GM21423 (cell line): ENCODE measurements around the gene NINL.
"Not testable (repeated sequence)": the region's sequence is repeated elsewhere in the genome, so short reads cannot be mapped to it uniquely, and the experiment has no call there.

ENCODE experiments used
- ATAC-seq: cut with Tn5 transposase; IDR thresholded peaks from one replicate; pipeline ENCODE4 v1.9.1; 2021; ENCODE audit warnings: mild to moderate bottlenecking, moderate library complexity; ENCODE audit not compliant: unreplicated experiment

NINL gene

GRCh38 chr20:25561771-25562170 lies 23.6 kb downstream of the NINL start:
- not testable (repeated sequence) for ATAC-seq

- ATAC-seq, result no peak
Measured at GRCh38 chr20:25553819-25554296, 31.5 kb downstream of the NINL start.

GRCh38 chr20:25552977-25553376 lies 32.4 kb downstream of the NINL start:
- no peak for ATAC-seq

GRCh38 chr20:25551413-25552215 lies 33.7 kb downstream of the NINL start:
- ATAC-seq, result no peak

GRCh38 chr20:25550645-25551337 lies 34.5 kb downstream of the NINL start:
- not testable (repeated sequence) for ATAC-seq

GRCh38 chr20:25549843-25550477 lies 35.4 kb downstream of the NINL start:
- ATAC-seq, result no peak

- ATAC-seq, result no peak
Measured at GRCh38 chr20:25549172-25549773, 36.1 kb downstream of the NINL start.

GRCh38 chr20:25548613-25549086 lies 36.7 kb downstream of the NINL start:
- ATAC-seq, result no peak

- no peak for ATAC-seq
Measured at GRCh38 chr20:25547999-25548398, 37.3 kb downstream of the NINL start.

- no peak for ATAC-seq
Measured at GRCh38 chr20:25547063-25547462, 38.3 kb downstream of the NINL start.

- ATAC-seq, result no peak
Measured at GRCh38 chr20:25546048-25546447, 39.3 kb downstream of the NINL start.

- ATAC-seq, result no peak
Measured at GRCh38 chr20:25545171-25545570, 40.2 kb downstream of the NINL start.

- ATAC-seq, result no peak
Measured at GRCh38 chr20:25544734-25545133, 40.6 kb downstream of the NINL start.

GRCh38 chr20:25544311-25544710 lies 41.0 kb downstream of the NINL start:
- ATAC-seq, result no peak

- no peak for ATAC-seq
Measured at GRCh38 chr20:25543068-25543467, 42.3 kb downstream of the NINL start.

- ATAC-seq, result no peak
Measured at GRCh38 chr20:25541676-25542075, 43.7 kb downstream of the NINL start.

- no peak for ATAC-seq
Measured at GRCh38 chr20:25539742-25540672, 45.3 kb downstream of the NINL start.

- no peak for ATAC-seq
Measured at GRCh38 chr20:25538838-25539665, 46.3 kb downstream of the NINL start.

GRCh38 chr20:25537890-25538289 lies 47.4 kb downstream of the NINL start:
- ATAC-seq, result no peak
